Heart left ventricle (tissue), 16 donors: ENCODE measurements around the gene SKIC8. TPM values are rescaled to one million over a fixed set of nuclear protein-coding genes. Genes with fewer than 3 reads are reported as not detected.

ENCODE experiments used
- ATAC-seq, 4 donors: fragments of 200-7000 bp; cut with Tn5 transposase; one replicate each; pipeline ENCODE4 v1.9.1; 2020 to 2022; ENCODE audit warnings: moderate library complexity in 4 of 4, mild to moderate bottlenecking in 3 of 4, moderate number of reproducible peaks in 1 of 4
- DNase-seq, 5 donors: peaks; one replicate each; pipeline ENCODE4 v3.0.0-alpha.2; 2020
- H3K27ac ChIP-seq, 12 donors: fragments of 200-600 bp; sonication (generic) in 4 of 12; one replicate each; pipeline versions ENCODE4 v1.5.0 to v1.8.0; 2016 to 2022; ENCODE audit warnings: mild to moderate bottlenecking in 2 of 12
- H3K27me3 ChIP-seq, 9 donors: fragments of 200-600 bp; sonication (generic) in 2 of 9; one replicate each; pipeline versions ENCODE4 v1.5.1 to v1.8.0; 2016 to 2022; ENCODE audit warnings: mild to moderate bottlenecking in 3 of 9
- H3K36me3 ChIP-seq, 9 donors: fragments of 200-600 bp; sonication (generic) in 2 of 9; one replicate each; pipeline versions ENCODE4 v1.5.0 to v1.8.0; 2018 to 2022; ENCODE audit warnings: mild to moderate bottlenecking in 2 of 9
- H3K4me1 ChIP-seq, 12 donors: fragments of 200-600 bp; sonication (generic) in 4 of 12; one replicate each; pipeline versions ENCODE4 v1.5.0 to v1.8.0; 2016 to 2022; ENCODE audit warnings: mild to moderate bottlenecking in 3 of 12
- H3K4me3 ChIP-seq, 12 donors: fragments of 200-600 bp; sonication (generic) in 4 of 12; one replicate each; pipeline versions ENCODE4 v1.5.0 to v1.8.0; 2017 to 2022; ENCODE audit warnings: mild to moderate bottlenecking in 9 of 12, moderate library complexity in 4 of 12
- H3K9me3 ChIP-seq, 12 donors: fragments of 200-600 bp; sonication (generic) in 4 of 12; one replicate each; pipeline versions ENCODE4 v1.5.0 to v1.8.0; 2016 to 2022; ENCODE audit warnings: mild to moderate bottlenecking in 1 of 12
- CTCF ChIP-seq, 12 donors: fragments of 200-600 bp; sonication (generic) in 4 of 12; IDR thresholded peaks; one replicate each; pipeline versions ENCODE4 v1.5.0 to v1.8.0; 2018 to 2022; ENCODE audit warnings: antibody characterized with exemption in 12 of 12, mild to moderate bottlenecking in 5 of 12
- POLR2A ChIP-seq, 2 donors: fragments of 450-650 bp; IDR thresholded peaks; one replicate each; pipeline ENCODE4 v1.6.1; 2017; ENCODE audit warnings: antibody characterized with exemption in 2 of 2, mild to moderate bottlenecking in 2 of 2, moderate library complexity in 2 of 2
- WGBS, 4 donors: extraction: QIAGEN DNeasy Blood & Tissue Kit in 2 of 4; methylation state at CpG; one replicate each; pipeline versions ENCODE4 v1.1.5 to v1.1.7; 2013 to 2018; 5-methylcytosine and 5-hydroxymethylcytosine counted together
- intact Hi-C, 10 donors: fragments of 100-400 bp; cut with DNase I; formaldehyde crosslinking; loops; one replicate each; pipeline versions ENCODE4 v1.11.1 to v1.14.2; 2022
- polyA plus RNA-seq, 2 donors: library from polyadenylated mRNA; stranded (reverse); fragments of 200-250 nt; gene quantifications; one replicate each; pipeline ENCODE4 v1.2.3, GENCODE V29; 2013
- total RNA-seq, 9 donors: library from RNA; depleted of rRNA in 2 of 9; stranded (reverse); fragments of >200 nt in 2 of 9; fragmentation: NEBNext Ultra II Directional in 3 of 9; extraction: Animal tissue kit (Norgen Biotek cat#: 25700) in 3 of 9; gene quantifications; one replicate each; pipeline versions ENCODE4 v1.1.0 to v1.2.4, GENCODE V29; 2016 to 2023
- donor health status: ischemic (EF 13 %, LVEDD 7.1; RV severe dilation, severe dysfunction).
- donor health status: healthy with polysubstance abuse.
- donor health status: DM: no; HTN: yes; CAD: no.
- donor health status: DM: no; HTN: no; CAD: no.
- donor health status: ischemic (EF 25% LVEDD 6.9; RV normal size, moderate dysfunction).
- donor health status: ischemic (EF 25% LVEDD 5.7; RV mildly dilated, moderate dysfunction).
- donor health status: healthy.
- donor health status: DM: yes; HTN: yes; CAD: no.
- donor health status: ischemic (EF 35%, LVEDD 5.7; RV mildly dilated, moderate dysfunction).
- donor health status: nonischemic (EF 11% LVEDD 7.7; RV severe dilation, severe dysfunction).
- donor health status: DM: yes; HTN: yes; CAD: no.
- donor health status: PGD.
- donor health status: ischemic (EF 29% LVEDD 5.4; RV normal size, mild dysfunction).
- donor health status: nonischemic (EF 23%, LVEDD 6.1; RV moderate dilation, normal function).

Gene SKIC8
- total and polyA plus RNA-seq, 11 donors = 20.8 to 50.2 (median 28.2) TPM

GRCh38 chr15:78301828-78302227, 2.4 kb upstream of the SKIC8 start:
- H3K9me3 ChIP-seq = no peaks in the 10 kb centered on the region
- H3K36me3 ChIP-seq = no peaks in the 10 kb centered on the region
- intact Hi-C loops = no loop called here
- H3K4me1 ChIP-seq = peaks cover 0 to 19% (median 10%) of the 10 kb centered on the region in 12 donors
- WGBS, 4 donors = 30 to 57% (median 53%) methylated on average over 3 of the region's 3 CpGs
- H3K27me3 ChIP-seq = peaks cover 0 to 9% (median 0%) of the 10 kb centered on the region in 9 donors
- ATAC-seq (no peak), DNase-seq (no peak)
- no peak overlapping the region for H3K4me3 ChIP-seq
- H3K27ac ChIP-seq = no peak overlapping the region
- TF ChIP-seq POLR2A (IDR thresholded peaks at IDR 0.05) = no peak
- TF ChIP-seq CTCF (IDR thresholded peaks at IDR 0.05) = no peak

- H3K9me3 ChIP-seq = no peaks in the 10 kb centered on the region
- intact Hi-C loops = no loop called here
- no peak for ATAC-seq
- TF ChIP-seq POLR2A (IDR thresholded peaks at IDR 0.05) = no peak
- TF ChIP-seq CTCF (IDR thresholded peaks at IDR 0.05) = no peak
- H3K4me3 ChIP-seq = no peak overlapping the region
- no peaks in the 10 kb centered on the region for H3K36me3 ChIP-seq
- no peak overlapping the region for H3K27ac ChIP-seq
- H3K27me3 ChIP-seq = peaks cover 0 to 9% (median 0%) of the 10 kb centered on the region in 9 donors
- H3K4me1 ChIP-seq = peaks cover 0 to 19% (median 10%) of the 10 kb centered on the region in 12 donors
- no peak for DNase-seq
These were observed 1.9 kb upstream of the SKIC8 start for GRCh38 chr15:78301326-78301725.

- intact Hi-C loops = no loop called here
- 44 to 99% (median 96%) methylated on average over 1 of the region's 1 CpG for WGBS, 4 donors
These were observed 7.2 kb downstream of the SKIC8 start for GRCh38 chr15:78292219-78292618.

GRCh38 chr15:78291698-78292097, 7.7 kb downstream of the SKIC8 start:
- intact Hi-C loops = no loop called here
- H3K4me1 ChIP-seq = peaks cover 0 to 8% (median 0%) of the 10 kb centered on the region in 12 donors
- H3K27me3 ChIP-seq = no peaks in the 10 kb centered on the region
- whole genome bisulfite sequencing, 4 donors = 88 to 94% (median 91%) methylated on average over 2 of the region's 2 CpGs
- H3K9me3 ChIP-seq = no peaks in the 10 kb centered on the region
- H3K4me3 ChIP-seq = no peak overlapping the region
- peaks cover 0 to 87% (median 69%) of the 10 kb centered on the region in 9 donors for H3K36me3 ChIP-seq
- ATAC-seq (peak in 3 of 4 donors; percentile 41 to 60 (median 50)), DNase-seq (no peak)
- TF ChIP-seq CTCF (IDR thresholded peaks at IDR 0.05) (no peak), POLR2A (IDR thresholded peaks at IDR 0.05) (no peak)
- H3K27ac ChIP-seq = no peak overlapping the region

More at GRCh38 chr15:78292219-78292618, 7.2 kb downstream of the SKIC8 start:
- ATAC-seq (no peak), DNase-seq (no peak)
- Histone ChIP-seq H3K27ac (no peak overlapping the region), H3K4me1 (peaks cover 0 to 8% (median 0%) of the 10 kb centered on the region in 12 donors), H3K36me3 (peaks cover 0 to 82% (median 63%) of the 10 kb centered on the region in 9 donors), H3K9me3 (no peaks in the 10 kb centered on the region), H3K27me3 (no peaks in the 10 kb centered on the region), H3K4me3 (no peak overlapping the region)
- TF ChIP-seq CTCF (IDR thresholded peaks at IDR 0.05) = no peak
- TF ChIP-seq POLR2A (IDR thresholded peaks at IDR 0.05) = no peak
